SU-DHL-6 (cell line): ENCODE data around the gene MAP1LC3B2.

Experiments used
- H2AFZ ChIP-seq: fragments of 200-600 bp; sonication (generic); 2 replicates; pipeline ENCODE4 v1.6.1; 2014; ENCODE audit warnings: low read depth, mild to moderate bottlenecking, moderate library complexity, mixed read lengths, antibody characterized with exemption, low read length; ENCODE audit not compliant: severe bottlenecking
- H3F3A ChIP-seq: fragments of 200-600 bp; shearing (Covaris generic); 2 replicates; pipeline ENCODE4 v1.6.0; 2016; ENCODE audit warnings: antibody characterized with exemption, mild to moderate bottlenecking; ENCODE audit not compliant: insufficient read depth
- H3K27ac ChIP-seq: fragments of 200-600 bp; sonication (generic); 2 replicates; pipeline ENCODE4 v1.5.1; 2016; ENCODE audit warnings: low read depth, mild to moderate bottlenecking, low read length, moderate library complexity, mixed read lengths
- H3K27me3 ChIP-seq: fragments of 200-600 bp; sonication (generic), shearing (Covaris generic); 2 replicates; pipeline ENCODE4 v1.6.0; 2014; ENCODE audit warnings: mild to moderate bottlenecking, low read length
- H3K36me3 ChIP-seq: fragments of 200-600 bp; sonication (generic); 2 replicates; pipeline ENCODE4 v1.6.1; 2014; ENCODE audit warnings: mild to moderate bottlenecking, low read length, mixed read lengths
- H3K4me2 ChIP-seq: fragments of 300-600, 200-600 bp; shearing (Covaris generic), sonication (generic); 2 replicates; pipeline ENCODE4 v1.6.0; 2014; ENCODE audit warnings: low read length, low read depth, mild to moderate bottlenecking; ENCODE audit not compliant: poor library complexity, severe bottlenecking
- H3K4me3 ChIP-seq: fragments of 200-600 bp; sonication (generic); 2 replicates; pipeline ENCODE4 v1.5.1; 2014; ENCODE audit warnings: antibody characterized with exemption, low read length, mild to moderate bottlenecking, mixed read lengths; ENCODE audit not compliant: insufficient read depth, poor library complexity, severe bottlenecking
- H3K79me2 ChIP-seq: fragments of 200-600 bp; sonication (generic); 2 replicates; pipeline ENCODE4 v1.6.1; 2014; ENCODE audit warnings: mild to moderate bottlenecking, low read length, moderate library complexity; ENCODE audit not compliant: insufficient read depth
- H3K9ac ChIP-seq: fragments of 200-600 bp; sonication (generic); 2 replicates; pipeline ENCODE4 v1.7.0; 2014; ENCODE audit warnings: mild to moderate bottlenecking, low read length
- H3K9me2 ChIP-seq: fragments of 200-600 bp; sonication (generic); replicated peaks from 2 replicates; pipeline ENCODE4 v1.6.1; 2014; ENCODE audit warnings: low read length; ENCODE audit not compliant: insufficient read depth
- H3K9me3 ChIP-seq: fragments of 200-600 bp; sonication (generic); 2 replicates; pipeline ENCODE4 v1.6.1; 2014; ENCODE audit warnings: low read length, mixed read lengths; ENCODE audit not compliant: insufficient read depth
- H4K20me1 ChIP-seq: fragments of 200-600 bp; sonication (generic); 2 replicates; pipeline ENCODE4 v1.6.1; 2014; ENCODE audit warnings: low read depth, mild to moderate bottlenecking, antibody characterized with exemption, low read length, moderate library complexity, mixed read lengths
- CTCF ChIP-seq: fragments of 200-600 bp; sonication (generic); IDR thresholded peaks from one replicate; pipeline ENCODE4 v1.5.1; 2017; ENCODE audit warnings: antibody characterized with exemption, mild to moderate bottlenecking, low read length, moderate library complexity; ENCODE audit not compliant: insufficient read depth, poor library complexity, severe bottlenecking
- EZH2phosphoT487 ChIP-seq: fragments of 200-600 bp; sonication (generic), shearing (Covaris generic); conservative IDR thresholded peaks from 2 replicates; pipeline ENCODE4 v1.6.1; 2018; ENCODE audit warnings: mild to moderate bottlenecking, antibody characterized with exemption, low read length, moderate library complexity, mixed read lengths

Gene MAP1LC3B2

GRCh38 chr12:116539361-116539771, 19.8 kb upstream of the MAP1LC3B2 start:
- H3K27ac ChIP-seq = no peak overlapping the region
- no peak overlapping the region for H3K4me2 ChIP-seq
- no peaks in the 10 kb centered on the region for H3K27me3 ChIP-seq
- TF ChIP-seq CTCF (no peak), EZH2phosphoT487 (no peak)
- no peak overlapping the region for H3K4me3 ChIP-seq
- no peaks in the 10 kb centered on the region for H4K20me1 ChIP-seq
- H3K79me2 ChIP-seq = no peaks in the 10 kb centered on the region
- H3K9me3 ChIP-seq = no peaks in the 10 kb centered on the region
- no peak overlapping the region for H2AFZ ChIP-seq
- H3F3A ChIP-seq = no peaks in the 10 kb centered on the region
- no peaks in the 10 kb centered on the region for H3K36me3 ChIP-seq
- no peak overlapping the region for H3K9ac ChIP-seq
- no peaks in the 10 kb centered on the region for H3K9me2 ChIP-seq

- no peak for TF ChIP-seq EZH2phosphoT487
- no peak for TF ChIP-seq CTCF
- H3K4me2 ChIP-seq = no peak overlapping the region
- H2AFZ ChIP-seq = no peak overlapping the region
- no peak overlapping the region for H3K27ac ChIP-seq
- H3K9me2 ChIP-seq = no peaks in the 10 kb centered on the region
- no peaks in the 10 kb centered on the region for H3K27me3 ChIP-seq
- H3K9me3 ChIP-seq = no peaks in the 10 kb centered on the region
- no peaks in the 10 kb centered on the region for H3F3A ChIP-seq
- no peak overlapping the region for H3K9ac ChIP-seq
- no peaks in the 10 kb centered on the region for H3K36me3 ChIP-seq
- H3K4me3 ChIP-seq = no peak overlapping the region
- no peaks in the 10 kb centered on the region for H3K79me2 ChIP-seq
- no peaks in the 10 kb centered on the region for H4K20me1 ChIP-seq
These were observed 19.2 kb upstream of the MAP1LC3B2 start for GRCh38 chr12:116539905-116540482.

GRCh38 chr12:116540622-116541152, 18.5 kb upstream of the MAP1LC3B2 start:
- H3K27me3 ChIP-seq = no peaks in the 10 kb centered on the region

More at GRCh38 chr12:116540622-116541152, 18.5 kb upstream of the MAP1LC3B2 start:
- H3K9me2 ChIP-seq = no peaks in the 10 kb centered on the region
- no peak overlapping the region for H3K27ac ChIP-seq
- no peaks in the 10 kb centered on the region for H3F3A ChIP-seq
- no peak overlapping the region for H3K4me3 ChIP-seq
- TF ChIP-seq EZH2phosphoT487 (no peak), CTCF (no peak)
- no peak overlapping the region for H3K4me2 ChIP-seq
- no peak overlapping the region for H2AFZ ChIP-seq
- H3K36me3 ChIP-seq = no peaks in the 10 kb centered on the region
- no peaks in the 10 kb centered on the region for H3K79me2 ChIP-seq
- H4K20me1 ChIP-seq = no peaks in the 10 kb centered on the region
- no peak overlapping the region for H3K9ac ChIP-seq
- no peaks in the 10 kb centered on the region for H3K9me3 ChIP-seq
